MM.1S (cell line): ENCODE measurements around the gene TRHDE.
A peak's percentile ranks its signal among the peaks of the same experiment; 100 is the strongest.

Experiments used
- DNase-seq: peaks from one replicate; pipeline ENCODE4 v3.0.0-alpha.2; 2015
- H2AFZ ChIP-seq: fragments of 300-600 bp; sonication (generic); 2 replicates; pipeline ENCODE4 v1.6.0; 2016; ENCODE audit warnings: antibody characterized with exemption, low read length
- H3F3A ChIP-seq: fragments of 300-600 bp; sonication (generic); 2 replicates; pipeline ENCODE4 v1.6.1; 2016; ENCODE audit warnings: mild to moderate bottlenecking, antibody characterized with exemption, low read length, moderate library complexity, mixed read lengths; ENCODE audit not compliant: insufficient read depth
- H3K27ac ChIP-seq: fragments of 300-600 bp; sonication (generic); 2 replicates; pipeline ENCODE4 v1.5.1; 2016; ENCODE audit warnings: mild to moderate bottlenecking, low read length
- H3K27me3 ChIP-seq: fragments of 300-600 bp; sonication (generic); replicated peaks from 2 replicates; pipeline ENCODE4 v1.6.0; 2016; ENCODE audit warnings: low read length; ENCODE audit not compliant: insufficient read depth
- H3K36me3 ChIP-seq: fragments of 300-600 bp; sonication (generic); replicated peaks from 2 replicates; pipeline ENCODE4 v1.6.1; 2016; ENCODE audit warnings: mild to moderate bottlenecking, low read length, mixed read lengths; ENCODE audit not compliant: insufficient read depth
- H3K4me1 ChIP-seq: fragments of 300-600 bp; sonication (generic); 2 replicates; pipeline ENCODE4 v1.6.1; 2016; ENCODE audit warnings: low read length, mixed read lengths
- H3K4me2 ChIP-seq: fragments of 300-600 bp; sonication (generic); 2 replicates; pipeline ENCODE4 v1.6.0; 2016; ENCODE audit warnings: low read depth, low read length
- H3K4me3 ChIP-seq: fragments of 300-600 bp; sonication (generic); 2 replicates; pipeline ENCODE4 v1.5.1; 2016; ENCODE audit warnings: low read length, mixed read lengths
- H3K79me2 ChIP-seq: fragments of 300-600 bp; sonication (generic); 2 replicates; pipeline ENCODE4 v1.6.1; 2016; ENCODE audit warnings: mixed run types, low read length, mixed read lengths
- H3K9ac ChIP-seq: fragments of 300-600 bp; sonication (generic); 2 replicates; pipeline ENCODE4 v1.6.1; 2016; ENCODE audit warnings: low read length, mixed read lengths
- H3K9me2 ChIP-seq: fragments of 300-600 bp; sonication (generic); replicated peaks from 2 replicates; pipeline ENCODE4 v1.6.1; 2016; ENCODE audit warnings: mild to moderate bottlenecking, low read length, mixed read lengths; ENCODE audit not compliant: insufficient read depth
- H3K9me3 ChIP-seq: fragments of 300-600 bp; sonication (generic); replicated peaks from 2 replicates; pipeline ENCODE4 v1.6.1; 2016; ENCODE audit warnings: mild to moderate bottlenecking, low read length, mixed read lengths; ENCODE audit not compliant: insufficient read depth
- H4K20me1 ChIP-seq: fragments of 300-600 bp; sonication (generic); 2 replicates; pipeline ENCODE4 v1.6.1; 2016; ENCODE audit warnings: mild to moderate bottlenecking, low read length, moderate library complexity, mixed read lengths; ENCODE audit not compliant: insufficient read depth
- CTCF ChIP-seq: fragments of 300-600 bp; sonication (generic); IDR thresholded peaks from 2 replicates; pipeline ENCODE4 v1.5.1; 2016; ENCODE audit warnings: antibody characterized with exemption, low read length, mixed read lengths
- EZH2 ChIP-seq: fragments of 300-600 bp; sonication (generic); optimal IDR thresholded peaks from 2 replicates; pipeline ENCODE3; 2017; ENCODE audit warnings: low read depth, mild to moderate bottlenecking, antibody characterized with exemption, low read length, mixed read lengths
- EZH2phosphoT487 ChIP-seq: fragments of 300-600 bp; sonication (generic); IDR thresholded peaks from 2 replicates; pipeline ENCODE4 v1.6.1; 2018; ENCODE audit warnings: antibody characterized with exemption, low read length

The TRHDE gene

GRCh38 chr12:72278894-72279293 lies 6.7 kb downstream of the TRHDE start:
- H3K27me3 ChIP-seq, result no peaks in the 10 kb centered on the region
- no peak overlapping the region for H2AFZ ChIP-seq
- no peaks in the 10 kb centered on the region for H3K79me2 ChIP-seq
- H3F3A ChIP-seq, result no peaks in the 10 kb centered on the region
- no peaks in the 10 kb centered on the region for H3K4me1 ChIP-seq
- no peaks in the 10 kb centered on the region for H3K36me3 ChIP-seq
- no peak for DNase-seq
- H3K9me3 ChIP-seq, result no peaks in the 10 kb centered on the region
- H3K9ac ChIP-seq, result no peak overlapping the region
- no peak overlapping the region for H3K4me2 ChIP-seq
- no peaks in the 10 kb centered on the region for H4K20me1 ChIP-seq
- H3K4me3 ChIP-seq, result no peak overlapping the region
- no peak overlapping the region for H3K27ac ChIP-seq
- H3K9me2 ChIP-seq, result no peaks in the 10 kb centered on the region
- TF ChIP-seq CTCF, result no peak
- TF ChIP-seq EZH2phosphoT487, result no peak

DNA sequence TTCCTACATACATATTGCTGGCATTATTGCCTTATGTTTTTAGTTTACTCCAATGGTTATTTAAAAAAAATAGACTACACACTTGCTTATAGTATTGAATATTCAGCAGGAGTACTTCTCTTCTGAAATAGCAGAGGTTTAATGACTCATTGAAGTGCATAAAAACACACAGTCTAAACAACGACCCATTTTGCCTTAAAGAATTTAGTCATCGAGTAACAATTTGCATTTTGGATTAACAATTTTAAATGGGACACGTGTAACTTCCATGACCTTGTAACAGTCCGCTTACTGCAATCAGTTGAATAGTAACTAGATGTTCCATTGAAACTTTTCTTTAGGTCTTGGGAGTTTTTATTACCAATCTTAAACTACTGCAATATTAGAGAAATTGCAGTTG lies 9.0 kb downstream of the TRHDE start:
- Histone ChIP-seq H3K9me3 (no peaks in the 10 kb centered on the region), H3K4me3 (no peak overlapping the region), H4K20me1 (no peaks in the 10 kb centered on the region), H3K4me1 (no peaks in the 10 kb centered on the region), H3K27me3 (no peaks in the 10 kb centered on the region), H3K79me2 (no peaks in the 10 kb centered on the region), H3F3A (no peaks in the 10 kb centered on the region), H3K9me2 (no peaks in the 10 kb centered on the region), H3K36me3 (no peaks in the 10 kb centered on the region), H3K27ac (no peak overlapping the region), H3K9ac (no peak overlapping the region), H3K4me2 (no peak overlapping the region), H2AFZ (no peak overlapping the region)
- TF ChIP-seq EZH2, result no peak
- no peak for TF ChIP-seq EZH2phosphoT487
- TF ChIP-seq CTCF, result no peak
- DNase-seq, result no peak

GRCh38 chr12:72282721-72283120 lies 10.6 kb downstream of the TRHDE start:
- no peak for DNase-seq
- no peaks in the 10 kb centered on the region for H3K79me2 ChIP-seq

More at GRCh38 chr12:72282721-72283120, 10.6 kb downstream of the TRHDE start:
- Histone ChIP-seq H3K27me3 (no peaks in the 10 kb centered on the region), H2AFZ (no peak overlapping the region), H3F3A (no peaks in the 10 kb centered on the region), H3K9me2 (no peaks in the 10 kb centered on the region), H3K9ac (no peak overlapping the region), H4K20me1 (no peaks in the 10 kb centered on the region), H3K36me3 (no peaks in the 10 kb centered on the region), H3K4me2 (no peak overlapping the region), H3K4me3 (no peak overlapping the region), H3K4me1 (no peaks in the 10 kb centered on the region), H3K9me3 (no peaks in the 10 kb centered on the region), H3K27ac (no peak overlapping the region)
- TF ChIP-seq EZH2, result no peak
- peak; percentile 11 for TF ChIP-seq CTCF
- TF ChIP-seq EZH2phosphoT487, result no peak
